H1 (cell line): ENCODE results near the gene DCBLD2. TPM values are rescaled to one million over a fixed set of nuclear protein-coding genes. Genes with fewer than 3 reads are reported as not detected.

Experiments
- SIN3A ChIP-seq, 2 experiments: IDR thresholded peaks in 1 of 2; conservative IDR thresholded peaks in 1 of 2; 2 replicates each; pipeline ENCODE4 v1.6.1; 2011 to 2012; ENCODE audit warnings: low read length in 2 of 2, improper control_type of control experiment in 1 of 2, low read depth in 1 of 2, mild to moderate bottlenecking in 1 of 2
- SUZ12 ChIP-seq: fragments of 200-600 bp; sonication (generic); IDR thresholded peaks from 2 replicates; pipeline ENCODE4 v1.6.1; 2012; ENCODE audit warnings: mild to moderate bottlenecking, inconsistent platforms, low read length, moderate library complexity, mixed read lengths
- polyA plus RNA-seq, 7 experiments: library from polyadenylated mRNA; depleted of rRNA in 3 of 7; stranded (reverse) in 5 of 7; unstranded in 2 of 7; fragments of >200 nt in 5 of 7; fragments of 200-250 nt in 2 of 7; gene quantifications; 1 replicate in 5 of 7; 2 replicates in 1 of 7; 4 replicates in 1 of 7; pipeline versions ENCODE4 v1.2.1 to v1.2.3, GENCODE V29; 2011 to 2013; ENCODE audit warnings: missing spikeins in 2 of 7, mixed read lengths in 2 of 7
- total RNA-seq: library from RNA; stranded (reverse); fragmentation: NEBNext Ultra II Directional; extraction: Animal tissue kit (Norgen Biotek cat#: 25700); gene quantifications from 2 replicates; pipeline ENCODE4 v1.2.1, GENCODE V29; 2021

Gene DCBLD2
- total and polyA plus RNA-seq, 2 of the 8 experiments (the other 6 are each of a cell fraction or from before 2014, with no cell fraction given), result 19.6 to 63.8 TPM

DNA sequence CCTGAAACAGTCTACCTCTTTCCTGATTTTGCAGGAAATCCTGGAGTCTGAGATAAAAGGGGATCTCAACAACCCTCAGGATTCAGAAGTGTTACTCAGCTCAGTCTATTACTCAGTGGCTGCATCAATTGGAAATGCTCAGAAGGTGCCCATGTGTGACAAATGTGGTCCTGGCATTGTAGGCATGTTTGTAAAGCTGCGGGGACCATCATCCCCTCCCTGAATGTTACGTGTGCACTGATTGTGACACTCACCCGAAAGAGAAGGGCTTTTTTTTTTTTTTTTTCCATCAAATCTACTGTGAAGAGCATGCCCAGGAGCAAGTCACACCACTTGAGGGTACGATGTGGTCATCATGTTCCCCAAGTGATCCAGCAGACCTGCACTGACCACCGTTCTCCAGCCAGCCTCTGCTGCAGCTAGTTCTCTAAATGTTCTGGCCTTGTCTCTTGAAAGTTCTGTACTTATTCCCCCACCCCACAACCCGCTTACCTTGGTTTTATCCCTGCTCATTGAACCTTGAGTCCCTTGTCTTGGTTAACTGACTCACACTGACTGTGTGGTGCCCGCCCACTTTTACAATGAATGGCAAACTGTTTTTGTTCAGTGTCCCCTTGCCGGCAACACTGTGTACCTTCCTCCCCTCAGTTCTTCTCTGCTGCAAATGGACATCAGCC is 118.5 kb downstream of the DCBLD2 start (continued):
- TF ChIP-seq SIN3A (conservative IDR thresholded peaks at IDR 0.05 in 1 of 2, IDR thresholded peaks at IDR 0.05 in 1 of 2; ENCODE audit: low read depth in 1 of 2, low read length in 2 of 2) (no peak), SUZ12 (no peak)
